Measurements from ENCODE around the gene HSPG2.

Gene HSPG2

DNA sequence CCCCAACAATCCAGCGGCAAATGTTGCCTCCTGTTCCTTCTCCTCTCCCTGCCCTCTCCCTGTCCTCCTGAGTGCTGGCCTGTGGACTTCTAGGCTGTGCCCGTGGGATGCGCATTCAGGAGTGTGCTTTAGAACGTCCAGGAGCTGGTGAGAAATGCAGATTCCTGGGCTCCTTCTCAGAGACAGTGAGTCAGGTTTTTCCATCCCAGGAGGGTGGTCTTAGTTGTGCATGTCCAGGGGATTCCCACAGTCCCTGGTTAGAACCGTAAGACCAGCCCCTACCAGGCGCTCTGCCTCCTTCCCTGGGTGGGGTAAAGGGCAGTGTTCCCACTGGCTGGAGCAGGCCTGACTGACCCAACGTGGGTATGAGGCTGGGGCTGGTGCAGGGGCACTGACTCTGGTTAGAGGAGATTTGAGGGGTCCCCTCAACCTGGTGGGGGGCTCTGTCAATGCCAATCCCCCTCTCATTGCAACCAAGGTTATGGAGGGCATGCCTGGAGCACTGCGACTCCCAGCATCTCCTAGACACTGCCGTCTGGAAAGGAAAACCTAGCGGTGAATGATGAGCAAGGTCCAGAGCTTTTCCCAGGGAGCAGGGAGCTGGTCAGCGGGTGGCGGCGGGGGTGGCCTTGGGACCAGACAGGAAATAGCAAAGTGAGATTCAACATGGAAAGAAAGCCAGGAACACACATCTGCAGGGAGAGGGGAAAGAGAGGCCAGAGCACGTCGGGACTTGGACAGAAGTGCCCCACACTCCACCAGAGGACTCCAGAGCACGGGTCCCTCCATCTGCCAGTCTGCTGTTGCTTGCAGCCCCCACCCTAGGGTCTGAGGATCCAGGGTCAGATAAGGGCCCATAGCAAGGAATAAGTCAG lies 38.5 kb downstream of the HSPG2 start:
- DNase-seq (ENCODE audit: low read depth), result no peak

DNA sequence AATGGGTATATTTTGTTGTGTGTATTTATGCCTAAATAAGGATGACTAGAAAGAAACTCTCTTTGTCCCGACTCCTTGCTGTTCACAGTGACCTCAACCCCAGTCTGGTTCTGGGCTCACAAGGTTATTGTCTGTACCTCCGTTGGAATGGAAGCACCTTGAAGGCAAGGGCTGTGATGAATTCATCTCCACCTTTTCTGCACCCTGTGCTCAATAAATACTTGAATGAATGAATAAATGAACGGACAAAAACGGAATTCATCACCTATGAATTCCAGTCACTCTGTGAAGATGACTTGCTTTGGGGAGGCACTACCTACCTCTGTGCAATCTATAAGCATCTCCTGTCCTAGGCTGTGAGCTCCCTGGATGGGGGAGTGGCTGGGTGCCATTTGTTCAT lies 39.3 kb downstream of the HSPG2 start:
- no peak for DNase-seq (ENCODE audit: low read depth)

DNA sequence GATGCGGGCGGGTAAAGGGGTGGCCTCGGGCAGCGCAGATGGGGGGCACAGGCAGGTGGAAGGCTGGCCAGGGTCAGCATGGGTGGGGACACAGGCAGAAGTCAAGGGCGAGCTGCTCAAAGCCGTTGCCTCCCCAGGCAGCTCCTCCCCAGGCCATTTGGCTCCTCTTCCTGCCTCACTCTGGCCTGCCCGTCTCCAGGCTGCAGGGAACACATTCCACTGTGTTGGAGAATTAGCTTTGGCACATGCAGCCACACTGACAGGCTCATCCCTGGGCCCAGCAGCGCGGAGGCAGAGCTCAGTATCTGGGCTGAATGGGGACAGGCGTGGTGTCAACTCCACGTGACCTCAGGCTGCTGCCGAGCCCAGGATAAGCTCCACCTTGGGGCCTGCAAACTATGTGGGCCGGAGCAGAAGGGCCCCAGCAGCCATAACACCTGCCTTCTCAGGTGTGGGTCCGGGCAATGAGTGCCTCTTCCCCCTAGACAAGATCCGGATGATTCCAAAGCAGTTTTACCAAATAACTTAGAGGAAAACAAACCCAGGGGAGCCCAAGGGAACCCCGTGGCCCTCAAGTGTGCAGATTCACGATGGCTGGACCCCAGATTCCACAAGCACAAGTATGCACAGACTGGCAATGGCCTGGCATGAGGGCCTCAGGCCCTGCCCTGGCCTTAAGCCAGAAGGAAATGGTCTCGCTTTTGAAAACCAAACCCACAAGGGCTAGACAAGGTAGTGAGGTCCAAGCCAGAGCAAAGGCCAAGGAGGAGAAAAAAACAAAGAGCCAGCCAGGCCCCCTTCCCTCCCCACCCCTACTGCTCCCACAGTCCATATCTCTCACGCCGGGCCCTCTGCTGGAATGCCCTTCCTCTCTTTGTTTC lies 40.2 kb downstream of the HSPG2 start:
- no peak for DNase-seq (ENCODE audit: low read depth)

DNA sequence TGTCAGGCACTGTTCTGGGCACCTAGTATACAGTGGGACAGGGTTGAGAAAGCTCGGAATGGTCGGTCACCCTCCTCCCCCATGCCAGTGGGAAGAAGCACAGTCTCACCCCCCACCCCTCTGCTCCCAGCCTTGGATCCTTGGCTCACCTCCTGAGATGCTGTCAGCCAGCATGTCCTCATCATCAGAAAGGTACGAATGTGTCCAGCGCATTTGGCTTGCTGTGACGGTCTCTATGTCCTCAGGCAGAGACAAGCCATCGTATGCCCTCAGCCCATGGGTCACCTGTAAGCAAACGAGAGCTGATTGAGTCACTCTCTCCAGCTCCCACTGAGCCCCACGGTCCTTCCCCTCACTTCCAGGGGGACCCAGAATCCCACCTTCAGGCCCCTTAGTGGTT lies 41.1 kb downstream of the HSPG2 start:
- no peak for DNase-seq (ENCODE audit: low read depth)

DNA sequence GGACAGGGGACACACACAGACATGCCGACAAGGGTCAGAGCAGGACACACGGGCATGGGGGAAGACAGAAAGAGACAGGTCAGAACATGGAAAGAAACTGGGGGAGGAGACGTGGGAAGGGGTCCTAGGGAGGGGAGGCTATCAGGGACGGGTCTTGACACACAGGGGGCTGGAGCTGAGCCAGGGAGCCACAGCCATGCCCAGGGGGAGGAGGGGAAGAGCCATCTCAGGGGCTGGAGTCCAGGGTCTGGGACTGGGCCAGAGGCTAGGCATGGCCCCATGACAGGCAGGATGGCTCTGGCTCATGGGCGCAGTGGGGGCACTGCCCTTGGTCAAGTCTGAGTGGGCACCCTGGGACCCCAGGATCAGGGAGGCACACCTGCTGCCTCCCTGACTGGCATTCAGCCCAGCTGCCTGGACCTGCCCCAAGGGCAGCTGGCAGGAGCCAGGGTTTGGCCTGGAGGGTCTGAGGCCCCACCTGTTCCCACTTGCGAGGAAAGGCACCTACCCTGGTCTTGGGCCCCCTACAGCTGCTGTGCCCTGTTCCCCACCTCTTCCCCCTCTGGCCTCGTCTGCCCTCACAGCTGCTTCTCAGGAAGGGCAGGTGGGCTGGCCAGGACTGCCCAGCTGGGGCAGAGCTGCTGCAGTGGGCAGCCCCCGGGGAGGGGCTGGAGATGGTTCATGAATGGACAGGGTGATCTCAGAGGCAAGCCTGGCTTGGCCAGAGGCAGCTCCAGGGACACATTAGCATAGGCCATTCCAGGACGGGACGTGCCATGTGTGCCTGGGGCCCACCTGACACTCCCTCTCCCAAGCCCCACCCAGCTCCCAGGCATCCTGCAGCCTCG lies 42.9 kb downstream of the HSPG2 start:
- no peak for DNase-seq (ENCODE audit: low read depth)

DNA sequence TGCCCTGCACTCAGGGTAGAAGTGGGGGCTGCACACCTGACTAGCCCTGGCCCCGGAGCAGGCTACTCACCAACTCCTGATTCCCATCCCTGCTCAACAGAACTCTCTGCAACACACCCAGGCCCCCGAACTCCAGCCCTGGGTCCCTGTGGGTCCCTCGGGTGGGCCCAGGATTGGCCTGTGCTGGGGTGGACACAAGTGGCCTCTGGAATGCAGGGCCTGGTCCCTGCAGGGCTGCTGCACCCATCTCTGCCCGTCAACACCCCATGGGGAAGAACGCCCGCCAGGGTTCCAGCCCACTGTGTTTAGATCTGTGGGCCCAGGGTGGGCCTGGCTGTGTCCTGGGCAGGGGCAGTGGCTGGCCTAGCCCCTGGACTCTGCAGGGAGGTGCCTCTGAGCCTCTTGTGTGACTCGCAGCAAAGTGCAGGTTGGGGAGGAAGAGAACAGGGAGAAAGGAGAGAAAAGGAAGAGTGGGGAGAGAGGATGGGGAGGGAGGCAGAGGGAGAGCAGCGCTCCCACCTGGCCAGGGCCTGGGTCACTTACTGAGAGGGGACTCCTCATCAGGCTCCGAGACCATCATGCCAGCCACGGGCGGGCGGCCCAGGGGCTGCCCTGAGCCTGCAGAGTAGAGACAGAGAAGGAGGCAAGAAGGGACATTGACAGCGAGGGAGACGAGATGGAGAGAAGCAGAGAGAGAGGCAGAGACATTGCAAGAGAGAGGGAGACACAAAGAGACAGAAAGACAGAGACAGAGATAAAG lies 43.9 kb downstream of the HSPG2 start:
- DNase-seq (ENCODE audit: low read depth), result no peak

DNA sequence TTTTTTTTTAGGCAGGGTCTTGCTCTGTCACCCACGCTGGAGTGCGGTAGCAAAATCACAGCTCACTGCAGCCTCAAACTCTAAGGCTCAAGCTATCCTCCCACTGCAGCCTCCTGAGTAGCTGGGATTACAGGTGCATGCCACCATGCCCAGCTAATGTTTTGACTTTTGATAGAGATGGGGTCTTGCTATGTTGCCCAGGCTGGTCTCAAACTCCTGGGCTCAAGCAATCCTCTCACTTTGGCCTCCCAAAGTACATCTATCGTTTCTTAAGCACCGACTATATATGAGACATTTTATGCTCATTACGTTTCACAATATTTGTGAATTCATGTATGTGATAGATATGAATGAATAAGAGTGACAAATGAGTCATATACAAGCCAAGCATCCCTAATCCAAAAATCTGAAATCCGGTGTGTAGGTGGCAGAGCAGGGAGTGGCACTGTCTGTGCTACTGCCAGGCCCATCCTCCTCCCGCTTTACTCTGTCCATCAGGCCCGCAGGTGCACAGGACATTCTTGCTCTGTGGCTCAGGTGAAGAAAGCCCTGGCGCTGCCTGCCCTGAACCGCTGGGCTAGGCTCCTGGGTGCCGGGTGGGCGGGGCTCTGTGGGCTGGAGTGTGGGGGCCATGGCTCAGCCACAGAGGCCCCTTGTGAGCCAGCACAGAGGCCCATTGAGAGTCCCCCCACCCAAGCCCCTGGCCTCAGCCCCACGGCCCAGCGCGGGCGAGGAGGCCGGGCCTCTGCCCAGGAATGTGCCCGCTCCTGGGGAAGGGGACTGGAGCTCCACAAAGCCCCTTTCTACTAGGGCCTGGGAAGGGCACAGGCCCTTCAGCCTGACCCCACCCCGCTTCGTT lies 45.3 kb downstream of the HSPG2 start:
- no peak for DNase-seq (ENCODE audit: low read depth)

DNA sequence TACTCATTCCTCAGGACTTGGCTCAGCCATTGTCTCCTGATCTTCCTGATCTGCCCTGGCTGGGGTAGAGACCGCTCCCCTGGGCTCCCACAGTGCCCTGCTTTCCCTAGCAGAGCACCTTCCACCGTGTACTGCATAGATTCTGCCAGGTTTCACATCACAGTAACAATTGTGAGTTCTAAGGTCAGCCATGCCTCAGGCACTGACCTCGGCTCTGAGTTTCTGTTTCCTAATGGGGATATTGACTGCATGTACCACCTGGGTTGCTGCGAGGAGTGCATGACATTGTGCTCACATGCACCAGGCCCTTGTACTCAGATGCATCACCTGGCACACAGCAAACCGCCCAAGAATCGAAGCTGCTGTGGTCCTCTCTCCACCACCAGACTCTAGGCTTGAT lies 46.0 kb downstream of the HSPG2 start:
- no peak for DNase-seq (ENCODE audit: low read depth)

DNA sequence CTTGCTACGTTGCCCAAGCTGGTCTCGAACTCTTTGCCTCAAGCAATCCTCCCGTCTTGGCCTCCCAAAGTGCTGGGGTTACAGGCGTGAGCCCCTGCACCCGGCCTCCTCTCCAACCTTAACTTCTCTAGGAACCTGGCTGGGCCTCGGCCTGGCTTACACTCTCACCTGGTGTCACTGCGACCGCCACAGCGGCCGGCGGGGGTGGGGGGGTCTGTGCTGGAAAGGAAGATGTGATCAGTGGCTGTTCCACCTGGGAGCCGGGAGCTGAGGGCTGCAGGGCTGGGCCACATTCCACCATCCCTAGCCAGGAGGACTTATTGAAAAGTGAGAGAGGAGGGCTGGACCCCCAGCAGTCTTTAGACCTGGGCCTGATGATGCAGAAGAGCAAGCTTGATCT lies 48.6 kb downstream of the HSPG2 start:
- no peak for DNase-seq (ENCODE audit: low read depth)

DNA sequence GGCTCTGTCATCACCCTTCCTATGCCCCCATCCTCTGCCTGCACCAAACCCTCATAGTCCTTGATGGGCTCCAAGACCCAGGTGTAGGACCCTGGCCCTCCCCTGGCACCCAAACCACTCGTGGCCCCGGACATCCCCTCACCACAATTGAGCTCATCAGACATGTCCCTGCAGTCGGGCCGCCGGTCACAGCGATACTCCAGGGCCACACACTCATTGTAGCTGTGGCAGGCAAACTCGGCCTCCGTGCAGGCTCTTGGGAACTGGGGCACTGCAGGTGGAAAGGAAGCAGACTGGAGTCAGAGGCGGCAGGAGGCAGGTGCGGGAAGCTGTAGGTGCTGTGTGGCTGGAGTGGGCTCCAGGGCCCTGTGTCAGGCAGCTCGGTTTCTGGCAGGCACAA lies 49.3 kb downstream of the HSPG2 start:
- DNase-seq (ENCODE audit: low read depth), result no peak

DNA sequence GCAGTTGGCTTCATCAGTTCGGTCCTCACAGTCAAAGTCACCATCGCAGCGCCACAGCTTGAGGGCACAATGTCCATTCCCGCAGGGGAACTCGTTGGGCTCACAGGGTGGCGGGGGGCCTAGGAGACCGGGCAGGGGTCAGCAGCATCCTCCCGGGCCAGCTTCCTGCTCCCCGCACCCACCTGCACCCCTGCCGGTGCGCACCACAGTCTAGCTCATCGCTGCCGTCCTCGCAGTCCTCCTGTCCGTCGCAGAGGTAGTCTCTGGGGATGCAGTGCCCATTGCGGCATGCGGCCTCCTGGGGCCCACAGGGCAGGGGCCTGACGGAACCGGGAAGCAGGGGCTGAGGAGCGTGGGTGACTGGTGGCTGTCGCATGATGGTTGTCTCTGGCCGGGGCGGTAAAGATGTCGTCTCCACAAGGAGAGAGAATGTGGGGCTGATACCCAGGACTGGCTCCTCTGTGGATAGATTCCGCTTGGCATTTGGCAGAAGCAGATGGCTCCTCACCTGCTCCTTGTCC lies 49.8 kb downstream of the HSPG2 start:
- DNase-seq (ENCODE audit: low read depth), result no peak

DNA sequence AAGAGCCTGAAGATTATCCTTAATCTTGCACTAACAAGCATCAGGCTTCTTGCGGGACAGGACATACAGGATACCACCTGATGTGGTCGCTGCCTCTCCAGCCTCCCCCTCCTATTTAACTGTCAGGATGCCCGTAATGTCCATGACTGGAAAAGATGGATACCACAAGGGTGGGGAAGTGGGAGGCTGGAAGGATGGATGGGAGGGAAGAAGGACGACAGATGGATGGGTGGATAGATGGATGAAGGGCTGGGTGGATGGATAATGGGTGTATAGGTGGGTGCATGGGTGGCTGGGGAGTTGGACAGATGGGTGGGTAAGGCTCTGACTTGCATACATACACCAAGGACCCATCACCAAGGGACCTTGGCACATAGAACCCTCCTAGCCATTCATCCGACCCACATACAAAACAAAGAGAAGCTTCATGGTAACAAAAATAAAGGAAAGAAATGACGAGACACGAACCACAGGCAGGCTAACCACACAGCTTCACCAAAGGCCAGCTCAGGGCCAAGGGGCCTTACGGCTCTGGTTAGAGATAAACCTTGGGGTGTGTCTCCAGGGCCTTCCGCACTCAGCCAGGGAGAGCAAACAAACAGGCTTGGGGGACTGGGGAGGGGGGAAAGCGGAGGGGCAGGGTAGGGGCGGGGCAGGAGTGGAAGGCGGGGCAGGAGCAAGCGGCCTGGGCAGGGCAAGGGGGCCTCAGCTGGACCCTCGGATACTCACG lies 50.5 kb downstream of the HSPG2 start:
- DNase-seq (ENCODE audit: low read depth), result no peak

DNA sequence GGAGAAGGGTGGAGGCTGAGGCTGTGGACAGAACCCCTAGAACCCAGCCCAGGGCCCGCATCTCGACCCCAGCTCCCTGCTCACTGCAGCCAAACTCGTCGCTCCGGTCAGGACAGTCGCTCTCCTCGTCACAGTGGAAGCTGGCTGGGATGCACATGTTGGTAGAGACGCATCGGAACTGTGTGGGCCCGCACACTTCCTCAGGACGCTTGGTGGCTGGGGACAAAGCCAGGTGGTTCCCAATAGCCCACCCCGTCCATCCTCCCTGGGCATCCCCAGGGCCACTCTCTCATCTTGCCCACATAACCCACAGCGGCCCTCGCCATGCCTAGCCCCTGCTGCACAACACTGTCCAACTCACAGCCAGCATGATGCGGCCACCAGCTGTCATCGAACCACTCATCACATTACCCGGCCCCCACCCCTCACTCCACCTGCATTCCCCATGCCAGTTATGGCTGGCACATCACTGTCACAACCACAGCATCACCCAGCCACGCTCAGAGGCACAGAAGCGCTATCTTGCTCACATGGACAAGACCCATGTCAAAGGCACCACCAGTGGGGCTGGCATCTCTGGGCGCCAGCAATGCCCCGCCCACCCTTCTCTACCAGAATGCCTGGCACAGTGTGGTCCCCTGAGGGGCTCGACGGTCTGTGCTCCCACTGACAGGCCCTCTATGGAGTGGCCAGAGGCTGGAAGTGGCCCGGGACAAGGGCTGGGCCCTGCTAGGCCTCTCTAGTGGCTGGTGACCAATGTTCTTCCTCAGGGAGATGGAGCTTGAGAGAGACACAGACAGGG lies 51.7 kb downstream of the HSPG2 start:
- DNase-seq (ENCODE audit: low read depth), result no peak

DNA sequence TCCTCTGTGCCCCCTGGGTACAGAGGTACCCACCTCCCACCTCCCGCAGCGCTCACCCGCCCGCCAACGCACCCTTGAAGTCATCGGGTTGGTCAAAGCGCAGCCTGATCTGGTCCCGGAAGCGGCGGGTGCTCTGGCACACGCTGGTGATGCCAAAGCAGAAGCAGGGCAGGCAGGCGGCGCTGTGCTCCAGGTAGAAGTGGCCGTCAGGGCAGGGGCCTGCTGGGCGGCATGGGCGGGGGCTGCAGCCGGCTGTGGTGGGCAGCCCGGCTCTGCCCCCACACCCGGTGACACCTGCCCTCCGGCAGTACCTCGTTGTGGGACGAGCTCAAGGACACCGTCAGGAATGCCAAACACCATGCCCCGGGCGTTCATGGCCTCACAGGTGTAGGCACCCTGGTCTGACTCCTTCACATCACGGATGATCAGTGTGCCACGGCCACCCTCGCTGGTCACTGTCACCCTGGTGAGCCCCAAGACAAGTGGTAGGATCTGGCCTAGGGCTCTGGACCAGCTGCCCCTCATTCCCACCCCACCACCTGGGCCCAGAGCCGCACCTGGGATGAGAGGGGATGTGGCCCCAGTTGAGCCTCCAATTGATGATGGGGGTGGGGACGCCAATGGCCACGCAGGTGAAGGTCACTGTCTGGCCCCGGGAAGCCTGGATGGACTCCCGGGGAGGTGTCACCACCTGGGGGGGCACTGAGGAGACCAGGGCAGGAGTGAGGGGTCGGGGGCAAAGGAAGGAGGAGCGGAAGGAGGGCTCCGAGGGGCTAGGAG lies 52.5 kb downstream of the HSPG2 start:
- DNase-seq (ENCODE audit: low read depth), result no peak

DNA sequence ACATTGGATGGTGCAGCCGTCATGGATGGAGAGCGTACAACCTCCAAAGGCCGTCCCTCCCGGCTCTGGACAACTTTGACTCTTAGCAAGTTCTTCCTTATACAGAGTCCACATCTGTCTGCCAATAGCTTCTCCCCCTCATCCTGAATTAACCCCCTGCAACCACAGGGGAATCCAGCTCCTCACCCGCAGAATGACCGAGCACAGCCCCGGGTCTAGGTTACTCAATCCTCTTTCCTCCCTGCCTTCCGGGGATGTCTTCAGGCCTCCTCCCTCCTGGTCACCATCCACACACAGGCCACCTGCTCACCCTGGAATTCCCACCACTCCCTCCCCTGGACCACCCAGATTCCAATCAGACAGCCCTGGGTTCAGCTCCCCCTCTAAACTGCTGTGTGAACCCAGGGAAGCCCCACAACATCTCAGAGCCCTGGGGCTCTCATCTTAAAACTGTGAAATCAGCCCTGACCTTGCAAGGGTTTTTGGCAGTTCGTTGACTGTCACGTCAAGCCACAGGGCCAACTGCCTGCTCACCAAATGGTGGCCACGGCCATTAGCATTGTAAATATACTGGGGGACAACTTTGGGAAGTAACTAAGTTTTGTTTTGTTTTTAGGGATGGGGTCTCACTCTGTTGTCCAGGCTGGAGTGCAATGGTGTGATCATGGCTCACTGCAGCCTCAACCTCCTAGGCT lies 54.2 kb downstream of the HSPG2 start:
- DNase-seq (ENCODE audit: low read depth), result no peak

DNA sequence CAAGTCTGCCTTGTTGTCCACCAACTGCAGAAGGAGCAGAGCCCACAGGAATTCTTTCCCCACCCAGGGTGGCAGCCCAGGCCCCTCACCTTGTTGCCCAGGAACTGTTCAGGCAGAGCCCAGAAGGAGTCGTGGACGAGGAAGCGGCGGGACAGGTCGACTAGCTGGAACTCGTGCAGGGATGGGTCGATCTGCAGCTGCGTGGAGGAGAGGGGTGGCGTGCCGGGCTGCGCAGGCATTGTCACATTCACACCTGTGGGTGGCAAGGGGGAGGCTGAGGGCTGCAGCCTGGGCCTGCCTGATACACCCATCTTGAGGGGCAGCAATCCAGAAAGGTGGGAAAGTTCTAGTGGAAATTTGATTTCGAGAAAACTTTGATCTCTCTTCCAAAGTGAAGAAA lies 55.9 kb downstream of the HSPG2 start:
- no peak for DNase-seq (ENCODE audit: low read depth)

DNA sequence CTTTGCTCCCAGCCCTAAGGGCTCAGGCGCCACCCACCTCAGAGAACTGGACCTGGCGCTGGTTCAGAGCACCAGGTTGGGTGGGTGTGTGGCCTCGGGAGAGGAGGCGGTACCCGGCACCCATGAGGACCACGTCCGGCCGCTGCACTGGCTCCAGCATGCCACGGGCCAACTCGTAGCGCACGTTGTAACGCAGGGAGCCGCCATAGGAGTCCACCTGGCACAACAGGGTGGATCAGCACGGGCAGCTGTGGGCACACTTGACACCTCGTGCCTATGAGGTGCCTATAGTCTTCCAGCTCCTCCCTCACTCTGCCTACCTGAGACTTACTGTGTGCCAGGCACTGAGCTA lies 56.5 kb downstream of the HSPG2 start:
- DNase-seq (ENCODE audit: low read depth), result no peak
